ENCODE measurements around the gene OSBPL3. TPM values are rescaled to one million over a fixed set of nuclear protein-coding genes. Genes with fewer than 3 reads are reported as not detected.

Gene OSBPL3
- total RNA-seq, 1 donor from 2014 or later = 59.2 TPM

- no peak for TF ChIP-seq CTCF (IDR thresholded peaks at IDR 0.05)
- TF ChIP-seq POLR2AphosphoS5 (IDR thresholded peaks at IDR 0.05; ENCODE audit: insufficient read depth in 1 of 2, low read depth in 1 of 2) = no peak
- TF ChIP-seq POLR2A (IDR thresholded peaks at IDR 0.05) = no peak
- no peak overlapping the region for H3K4me3 ChIP-seq
- H3K27me3 ChIP-seq = no peaks in the 10 kb centered on the region
- no peak overlapping the region for H3K27ac ChIP-seq
- H3K36me3 ChIP-seq = peaks cover 0 to 10% of the 10 kb centered on the region in 2 donors
- no peaks in the 10 kb centered on the region for H3K9me3 ChIP-seq
- intact Hi-C loops (cut with DNase I) = no loop called here
- no peaks in the 10 kb centered on the region for H3K4me1 ChIP-seq
- no peak for DNase-seq (ENCODE audit: extremely low spot score in 2 of 2)
Measured at GRCh38 chr7:24863626-24864025, 116.4 kb downstream of the OSBPL3 start.

DNA sequence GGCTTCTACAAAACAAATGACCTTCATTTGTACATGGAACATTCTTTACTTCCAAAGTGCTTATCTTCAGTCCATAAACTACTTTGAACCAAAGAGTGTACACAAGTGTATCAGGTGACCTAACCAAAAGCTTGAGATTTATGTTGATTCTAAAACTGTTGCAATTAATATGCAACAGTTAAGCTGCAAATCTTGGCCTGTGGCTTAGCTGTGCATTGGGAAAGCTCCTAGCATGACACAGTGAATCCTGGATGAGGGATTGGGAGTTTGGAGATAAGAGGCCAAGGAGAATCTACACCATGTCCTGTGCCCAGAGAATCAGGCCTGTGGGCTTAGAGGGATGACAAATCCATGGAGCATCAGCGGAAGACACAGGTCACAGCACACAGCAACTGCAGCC lies 117.5 kb downstream of the OSBPL3 start:
- Histone ChIP-seq H3K4me3 (no peak overlapping the region), H3K27me3 (no peaks in the 10 kb centered on the region), H3K4me1 (no peaks in the 10 kb centered on the region), H3K27ac (no peak overlapping the region), H3K9me3 (no peaks in the 10 kb centered on the region), H3K36me3 (peaks cover 0 to 10% of the 10 kb centered on the region in 2 donors)
- intact Hi-C loops (cut with DNase I) = no loop called here
- no peak for TF ChIP-seq POLR2A (IDR thresholded peaks at IDR 0.05)
- TF ChIP-seq POLR2AphosphoS5 (IDR thresholded peaks at IDR 0.05; ENCODE audit: insufficient read depth in 1 of 2, low read depth in 1 of 2) = no peak
- no peak for TF ChIP-seq CTCF (IDR thresholded peaks at IDR 0.05)
- no peak for DNase-seq (ENCODE audit: extremely low spot score in 2 of 2)

- Histone ChIP-seq H3K9me3 (no peaks in the 10 kb centered on the region), H3K4me1 (no peaks in the 10 kb centered on the region), H3K4me3 (no peak overlapping the region), H3K36me3 (peaks cover 0 to 10% of the 10 kb centered on the region in 2 donors), H3K27ac (no peak overlapping the region), H3K27me3 (no peaks in the 10 kb centered on the region)
- intact Hi-C loops (cut with DNase I) = no loop called here
- TF ChIP-seq CTCF (IDR thresholded peaks at IDR 0.05) = no peak
- TF ChIP-seq POLR2A (IDR thresholded peaks at IDR 0.05) = no peak
- TF ChIP-seq POLR2AphosphoS5 (IDR thresholded peaks at IDR 0.05; ENCODE audit: insufficient read depth in 1 of 2, low read depth in 1 of 2) = no peak
- DNase-seq (ENCODE audit: extremely low spot score in 2 of 2) = no peak
Measured at GRCh38 chr7:24861336-24861735, 118.6 kb downstream of the OSBPL3 start.

DNA sequence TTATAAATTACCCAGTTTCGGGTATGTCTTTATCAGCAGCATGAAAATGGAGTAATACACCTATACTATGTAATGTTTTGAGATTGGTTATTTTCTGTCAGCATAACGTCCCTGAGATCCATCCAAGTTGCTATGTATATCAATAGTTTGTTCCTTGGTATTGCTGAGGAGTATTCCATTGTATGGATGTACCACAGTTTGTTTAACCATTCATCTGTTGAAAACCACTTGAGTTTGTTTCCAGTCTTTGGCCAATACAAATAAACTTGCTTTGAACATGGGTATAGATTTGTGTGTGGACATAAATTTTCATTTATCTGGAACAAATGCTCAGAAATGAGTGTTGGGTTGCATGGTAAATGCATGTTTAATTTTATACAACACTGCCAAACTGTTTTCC lies 119.4 kb downstream of the OSBPL3 start:
- H3K27ac ChIP-seq = no peak overlapping the region
- H3K9me3 ChIP-seq = no peaks in the 10 kb centered on the region
- H3K36me3 ChIP-seq = peaks cover 0 to 10% of the 10 kb centered on the region in 2 donors
- TF ChIP-seq POLR2A (IDR thresholded peaks at IDR 0.05) (no peak), POLR2AphosphoS5 (IDR thresholded peaks at IDR 0.05; ENCODE audit: insufficient read depth in 1 of 2, low read depth in 1 of 2) (no peak), CTCF (IDR thresholded peaks at IDR 0.05) (no peak)
- no peak for DNase-seq (ENCODE audit: extremely low spot score in 2 of 2)
- intact Hi-C loops (cut with DNase I) = no loop called here
- no peaks in the 10 kb centered on the region for H3K4me1 ChIP-seq
- H3K27me3 ChIP-seq = no peaks in the 10 kb centered on the region
- no peak overlapping the region for H3K4me3 ChIP-seq

DNA sequence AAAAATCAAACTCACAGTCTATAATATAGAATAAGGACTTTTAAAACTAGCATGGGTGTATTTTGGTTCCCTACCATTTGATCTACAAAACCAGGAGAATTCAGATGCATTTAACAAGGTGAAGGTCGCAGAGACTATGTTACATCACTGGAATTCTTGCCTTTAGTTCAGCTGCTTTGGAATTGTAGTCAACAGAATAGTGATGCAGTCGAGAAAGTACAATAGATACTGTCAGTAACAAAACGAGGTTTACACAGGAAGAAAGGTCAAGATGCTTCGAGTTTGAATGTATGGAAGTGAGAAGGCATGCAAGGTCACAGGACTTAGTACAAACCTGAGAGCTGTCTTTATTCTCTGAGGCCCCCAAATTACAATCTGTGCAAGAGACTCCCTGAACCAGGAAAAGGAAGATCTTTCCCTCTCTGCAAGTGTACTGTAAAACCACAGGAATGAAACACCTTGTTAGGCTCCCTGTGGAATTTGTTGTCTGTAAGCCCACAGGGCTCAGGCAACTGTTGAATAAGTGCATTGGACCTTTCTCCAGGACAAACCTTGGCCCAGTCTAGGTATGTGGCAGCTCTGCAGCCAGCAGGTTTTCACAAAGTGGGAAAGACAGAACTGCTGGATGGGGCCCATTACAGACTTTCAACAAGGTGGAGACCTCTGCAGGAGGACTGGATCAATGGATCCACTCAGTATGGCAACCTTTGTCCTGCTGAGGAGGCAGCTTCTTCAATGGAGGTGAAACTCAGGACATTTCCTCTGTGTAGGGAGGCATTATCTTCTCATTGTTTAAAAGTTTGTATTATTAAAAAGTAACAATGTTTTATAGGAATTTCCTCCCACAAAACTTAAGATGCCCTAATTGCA lies 121.6 kb downstream of the OSBPL3 start:
- Histone ChIP-seq H3K9me3 (no peaks in the 10 kb centered on the region), H3K27ac (no peak overlapping the region), H3K4me3 (no peak overlapping the region), H3K27me3 (no peaks in the 10 kb centered on the region), H3K4me1 (peaks cover 7% of the 10 kb centered on the region), H3K36me3 (peaks cover 0 to 2% of the 10 kb centered on the region in 2 donors)
- intact Hi-C loops (cut with DNase I) = no loop called here
- no peak for DNase-seq (ENCODE audit: extremely low spot score in 2 of 2)
- TF ChIP-seq POLR2AphosphoS5 (IDR thresholded peaks at IDR 0.05; ENCODE audit: insufficient read depth in 1 of 2, low read depth in 1 of 2) = no peak
- no peak for TF ChIP-seq POLR2A (IDR thresholded peaks at IDR 0.05)
- TF ChIP-seq CTCF (IDR thresholded peaks at IDR 0.05) = no peak
